Suprapubic skin (tissue), 4 donors: ENCODE measurements around the gene C2orf42.

Experiments used
- POLR2A ChIP-seq, 2 donors: fragments of 450-650 bp; IDR thresholded peaks; one replicate each; pipeline ENCODE4 v1.6.1; 2017; ENCODE audit warnings: antibody characterized with exemption in 2 of 2, mild to moderate bottlenecking in 2 of 2, moderate library complexity in 2 of 2
- POLR2AphosphoS5 ChIP-seq, 3 donors: sonication (generic); formaldehyde crosslinking; IDR thresholded peaks; one replicate each; pipeline ENCODE4 v1.6.1; 2017; ENCODE audit warnings: antibody characterized with exemption in 3 of 3

DNA sequence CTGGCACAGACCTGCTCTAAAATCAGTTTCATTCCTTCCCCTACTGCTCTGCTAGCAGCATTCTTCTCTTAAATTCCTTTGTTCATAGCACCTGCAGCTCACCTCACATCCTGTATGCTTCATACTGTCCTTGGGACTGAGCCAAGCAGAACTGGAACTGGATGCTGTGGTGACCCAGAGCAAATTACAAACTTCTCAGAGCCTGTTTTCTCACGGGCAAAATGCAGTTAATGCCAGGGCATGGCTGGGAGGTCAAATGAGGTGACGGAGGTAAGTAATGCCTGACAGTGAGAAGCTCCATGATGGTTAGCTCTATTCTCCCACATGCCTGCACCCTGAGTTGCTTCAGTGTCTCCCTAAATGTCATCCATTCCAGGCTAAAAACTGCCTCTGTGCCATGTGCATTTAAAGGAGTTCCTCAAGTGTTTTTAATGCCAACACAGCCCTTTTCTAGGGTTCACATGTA lies 29.7 kb downstream of the C2orf42 start:
- TF ChIP-seq POLR2A (IDR thresholded peaks at IDR 0.05), result no peak
- TF ChIP-seq POLR2AphosphoS5 (IDR thresholded peaks at IDR 0.05), result no peak
